Midbrain (tissue), 1 donor: ENCODE data around the gene SRPX.
A peak's percentile ranks its signal among the peaks of the same experiment; 100 is the strongest.

Experiments used
- DNase-seq: peaks from one replicate; lab custom pipeline; 2025; lab: John Stamatoyannopoulos, UW

SRPX gene

DNA sequence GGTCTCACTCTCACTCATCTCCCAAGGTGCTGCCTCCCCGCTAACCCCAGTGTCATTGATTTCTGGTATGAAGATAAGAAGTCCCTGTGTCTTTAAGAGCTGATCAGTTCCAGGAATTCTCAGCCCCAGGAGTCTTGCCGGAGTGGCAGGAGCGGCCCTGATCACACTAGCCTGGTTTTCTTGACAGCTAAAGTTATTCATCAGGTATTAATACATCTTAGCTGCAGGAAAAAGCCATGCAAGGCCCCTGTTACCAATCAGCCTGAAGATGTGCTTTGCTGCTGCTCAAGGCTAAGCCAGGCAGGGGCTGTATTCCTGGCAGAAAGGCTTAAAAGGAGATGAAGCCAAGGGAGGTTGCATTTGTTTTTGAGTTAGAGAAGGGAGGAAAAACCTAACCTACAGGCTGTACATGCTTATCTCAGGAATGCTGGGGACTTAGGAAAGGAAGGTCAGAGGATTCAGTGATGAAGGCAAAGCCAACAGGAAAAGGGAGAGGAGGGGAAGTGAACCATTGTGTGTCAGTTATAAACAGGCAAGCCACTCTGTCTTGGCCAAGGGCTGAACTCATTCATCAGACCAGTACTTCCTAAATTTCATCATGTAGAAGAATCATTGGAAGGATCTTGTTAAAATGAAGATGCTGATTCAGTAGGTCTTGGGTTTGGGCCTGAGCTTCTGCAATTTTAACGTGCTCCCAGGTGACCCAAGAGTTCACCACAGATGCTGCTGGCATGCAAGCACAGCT is 8.6 kb downstream of the SRPX start:
- no peak for DNase-seq

- DNase-seq, result peak; percentile 38
Measured at GRCh38 chrX:38206542-38206941, 14.1 kb downstream of the SRPX start.

DNA sequence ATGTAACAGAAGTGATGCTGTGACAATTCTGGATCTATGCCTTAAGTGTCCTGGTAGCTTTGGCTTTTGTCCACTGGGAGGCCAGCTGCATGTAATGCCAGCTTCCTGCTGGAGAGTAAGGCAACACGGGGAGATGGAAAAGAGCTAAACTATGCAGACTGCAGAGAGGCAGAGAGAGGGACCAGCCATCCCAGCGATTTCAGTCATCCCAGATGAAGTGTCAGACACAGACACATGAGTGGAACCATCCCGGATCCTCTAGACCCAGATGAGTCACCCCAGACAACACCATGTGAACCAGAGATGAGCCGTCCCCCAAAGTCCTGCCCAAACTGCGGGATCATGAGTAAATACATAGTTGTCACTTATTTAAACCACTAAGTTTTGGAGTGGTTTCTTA is 14.6 kb downstream of the SRPX start:
- no peak for DNase-seq

DNA sequence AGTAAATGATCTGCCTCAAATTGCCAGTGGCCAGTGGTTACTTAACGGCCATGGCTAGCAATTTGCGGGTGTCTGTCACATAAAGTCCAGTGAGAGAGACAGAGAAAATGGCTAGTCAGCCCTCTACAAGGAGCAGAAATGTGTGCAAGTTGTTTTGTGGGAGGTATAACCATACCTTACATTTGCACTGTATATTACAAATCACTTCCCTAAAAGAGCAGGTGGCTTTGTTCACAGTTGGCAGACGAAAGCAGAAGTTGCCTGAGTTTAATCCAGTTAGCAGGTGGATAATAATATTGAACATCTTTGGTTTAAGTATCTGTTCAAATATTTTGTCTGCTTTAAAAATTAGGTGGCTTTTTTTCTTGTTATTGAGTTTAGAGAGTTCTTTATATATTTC is 15.6 kb downstream of the SRPX start:
- DNase-seq, result no peak

DNA sequence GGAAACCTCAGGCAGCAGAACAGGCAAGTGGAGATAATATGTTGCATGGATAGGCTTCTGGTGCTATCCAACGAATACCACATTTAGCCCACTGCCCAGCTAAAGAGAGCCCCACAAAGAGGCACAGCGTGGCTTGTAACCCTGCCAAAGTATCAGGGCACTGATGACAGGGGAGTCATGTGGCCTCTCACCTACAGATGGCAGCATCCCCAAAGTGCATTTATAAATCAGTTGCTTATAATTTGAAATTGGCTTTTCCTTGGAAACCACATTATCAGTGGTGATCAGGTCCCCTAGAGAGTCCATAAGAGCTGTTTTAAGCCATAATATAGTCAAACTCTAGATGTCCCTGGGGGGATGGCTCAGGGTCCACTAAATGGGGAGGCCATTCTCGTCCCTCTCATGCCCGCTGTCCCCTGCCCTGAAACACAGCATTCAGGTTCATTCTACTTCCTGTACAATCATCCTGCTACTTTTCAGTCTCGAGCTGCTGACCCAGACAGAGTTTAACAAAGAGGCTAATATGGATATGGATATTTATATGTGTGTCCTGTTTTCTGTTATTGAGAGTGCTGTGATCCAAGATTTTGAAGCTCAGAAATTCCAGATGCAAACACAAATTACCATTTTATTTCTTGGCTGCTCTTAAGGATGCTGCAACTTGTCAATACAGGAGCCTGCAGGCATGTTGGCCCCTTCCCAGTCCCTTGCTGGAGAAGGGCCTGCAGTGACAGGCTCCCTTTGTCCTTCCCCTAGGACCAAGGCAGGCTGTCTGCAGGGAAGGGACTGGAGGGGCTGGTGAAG is 28.5 kb downstream of the SRPX start:
- DNase-seq, result no peak

DNA sequence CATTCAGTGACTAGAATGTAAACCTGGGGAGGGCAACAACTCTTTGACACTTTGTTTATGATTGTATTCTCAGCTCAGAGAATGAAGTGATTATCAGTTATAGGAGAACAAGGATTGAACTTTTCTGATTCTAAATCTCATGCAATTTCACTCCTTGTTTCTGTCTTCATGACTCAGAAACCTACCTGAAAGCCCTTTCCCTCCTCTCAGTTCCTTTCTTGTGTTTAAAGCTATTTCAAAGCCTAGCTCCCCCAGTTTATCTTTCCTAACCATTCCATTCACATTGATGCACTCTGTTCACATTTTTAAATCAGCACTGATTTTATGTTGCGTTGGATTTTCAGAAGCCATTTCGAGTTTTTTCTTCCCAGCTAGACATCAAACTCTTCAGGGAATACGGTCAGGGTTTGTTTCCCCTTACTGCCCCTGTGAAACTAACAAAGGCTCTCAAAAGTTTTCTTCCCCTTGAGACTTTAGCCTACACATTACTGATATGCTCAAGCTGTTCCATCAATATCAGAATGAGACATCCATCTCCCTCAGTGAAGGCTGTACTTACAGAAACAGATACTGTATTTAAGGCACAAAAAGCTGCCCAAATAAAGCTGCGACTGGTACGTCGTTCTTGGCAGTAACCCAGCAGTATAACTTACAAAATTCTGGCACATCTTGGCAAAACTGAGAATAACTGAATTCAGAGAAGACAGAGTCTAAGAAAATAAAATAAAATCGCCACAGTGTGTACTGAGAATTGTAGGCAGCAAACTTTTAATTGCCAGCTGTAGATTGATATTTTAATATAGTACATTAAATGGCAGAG is 31.0 kb downstream of the SRPX start:
- no peak for DNase-seq

- DNase-seq, result no peak
Measured at GRCh38 chrX:38183596-38183995, 37.1 kb downstream of the SRPX start.

DNA sequence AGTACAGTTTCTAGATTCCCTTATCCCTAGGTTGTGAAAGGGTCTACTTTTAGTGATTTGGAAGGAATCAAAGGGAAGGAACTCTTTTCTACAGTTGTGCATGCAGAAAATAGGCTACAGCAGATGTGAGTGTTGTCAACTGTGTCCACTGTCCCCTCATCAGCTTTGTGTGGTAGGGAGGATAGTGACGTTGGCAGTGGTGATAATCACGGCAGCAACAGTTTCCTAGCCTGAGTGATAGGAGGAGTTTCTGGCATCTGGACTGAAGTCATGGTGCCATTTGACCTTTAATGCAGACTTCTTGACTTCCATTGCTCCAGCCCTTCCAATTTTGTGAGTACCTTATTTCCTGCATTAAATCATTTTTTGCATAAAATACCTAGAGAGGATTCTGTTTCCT is 39.3 kb downstream of the SRPX start:
- DNase-seq, result no peak

DNA sequence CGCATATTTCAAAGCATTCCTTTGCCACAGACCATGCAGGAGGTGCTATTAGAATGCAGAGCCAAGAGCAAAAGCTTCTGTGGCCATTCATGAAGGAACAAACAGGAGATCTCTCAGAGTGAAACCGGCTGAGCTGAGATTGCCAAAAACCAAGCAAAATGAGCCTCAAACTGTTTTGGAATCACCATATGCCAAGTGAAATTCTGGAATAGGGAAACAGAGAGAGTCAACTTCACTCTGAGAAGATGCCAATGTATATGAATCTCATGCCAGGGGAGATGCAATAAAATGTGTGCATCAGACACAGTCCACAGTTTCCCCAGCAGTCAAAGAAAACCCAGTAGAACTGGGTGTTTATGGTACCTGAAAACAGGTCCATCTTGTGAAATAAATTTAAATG is 42.3 kb downstream of the SRPX start:
- DNase-seq, result no peak

GRCh38 chrX:38175139-38175538 is 45.5 kb downstream of the SRPX start:
- DNase-seq, result no peak

DNA sequence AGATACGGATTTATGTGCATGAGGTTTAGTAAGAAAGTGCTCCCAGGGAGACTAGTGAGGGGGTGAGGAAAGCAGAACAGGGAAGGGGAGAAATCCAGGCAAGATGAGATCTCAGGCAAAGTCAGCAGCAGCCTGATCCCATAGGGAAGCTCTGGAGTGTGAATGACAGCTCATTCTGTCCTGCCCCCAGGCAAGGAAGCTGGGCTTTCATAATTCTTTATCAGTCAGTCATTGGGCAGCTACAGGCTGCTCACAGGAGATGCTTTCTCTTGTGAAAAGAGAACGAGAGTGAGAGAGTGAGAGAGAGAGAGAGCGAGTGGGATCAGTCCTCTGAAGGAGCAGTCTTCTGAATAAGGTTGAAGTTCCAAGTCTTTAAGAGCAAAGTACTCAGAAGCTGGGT is 48.1 kb downstream of the SRPX start:
- no peak for DNase-seq

DNA sequence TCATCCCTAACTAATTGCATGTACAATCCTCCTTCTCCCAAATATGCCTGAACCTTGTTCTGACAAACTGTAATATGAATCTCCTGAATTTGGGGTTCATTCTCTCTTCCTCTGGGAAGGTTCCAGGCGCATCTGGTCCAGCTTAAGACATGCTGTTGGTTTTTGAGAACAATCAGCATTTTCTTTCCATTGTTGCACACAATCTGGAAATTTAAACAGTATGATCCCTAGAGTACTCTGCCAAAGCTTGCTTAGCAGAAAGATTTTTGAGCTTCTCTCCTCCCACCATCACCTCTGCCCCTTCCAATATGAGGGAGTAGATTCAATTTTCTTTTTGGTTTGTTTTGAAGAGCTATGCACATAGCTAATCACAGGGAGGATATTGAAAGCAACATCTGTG is 50.1 kb downstream of the SRPX start:
- DNase-seq, result no peak

GRCh38 chrX:38166478-38167083 is 54.1 kb downstream of the SRPX start:
- peak; percentile 4 for DNase-seq

DNA sequence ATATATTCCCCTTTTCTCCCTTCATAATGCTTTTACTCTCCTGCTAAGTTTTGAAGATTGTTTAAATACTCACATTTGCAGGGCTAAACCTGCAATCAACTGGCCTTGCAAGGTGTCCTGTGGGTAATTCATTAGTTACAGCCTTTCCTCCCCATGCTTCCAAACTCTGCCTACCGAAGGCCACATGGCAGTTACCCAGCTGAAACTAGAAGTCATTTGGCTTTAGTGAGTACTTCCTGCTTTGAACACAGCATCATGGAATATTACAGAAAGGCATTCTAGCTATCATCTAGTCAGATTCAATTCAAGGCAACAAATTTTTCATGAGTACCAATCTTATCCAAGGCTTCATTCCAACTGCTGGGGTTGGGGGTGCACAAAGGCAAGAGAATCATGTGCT is 55.6 kb downstream of the SRPX start:
- DNase-seq, result no peak

GRCh38 chrX:38163193-38163592 is 57.5 kb downstream of the SRPX start:
- DNase-seq, result no peak

DNA sequence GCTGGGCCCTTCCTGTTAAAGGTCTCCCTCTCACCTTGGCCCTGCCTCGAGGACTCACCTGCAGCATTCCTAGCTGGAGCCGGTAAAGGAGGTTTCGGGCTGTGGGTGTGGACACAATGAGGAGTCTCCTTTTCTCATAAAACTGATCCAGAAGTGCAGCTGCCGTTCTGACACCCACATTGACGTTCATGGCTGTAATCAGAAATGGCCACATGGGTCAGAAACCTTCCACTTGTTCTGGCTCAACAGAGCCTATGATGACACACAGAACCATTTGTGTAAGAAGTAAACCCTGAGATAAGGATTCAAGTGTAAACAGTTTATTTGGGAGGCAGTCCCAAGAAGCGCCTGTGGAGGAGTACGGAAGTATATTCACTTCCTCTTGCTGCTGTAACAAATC is 63.8 kb downstream of the SRPX start:
- no peak for DNase-seq

GRCh38 chrX:38154818-38155217 is 65.9 kb downstream of the SRPX start:
- no peak for DNase-seq

DNA sequence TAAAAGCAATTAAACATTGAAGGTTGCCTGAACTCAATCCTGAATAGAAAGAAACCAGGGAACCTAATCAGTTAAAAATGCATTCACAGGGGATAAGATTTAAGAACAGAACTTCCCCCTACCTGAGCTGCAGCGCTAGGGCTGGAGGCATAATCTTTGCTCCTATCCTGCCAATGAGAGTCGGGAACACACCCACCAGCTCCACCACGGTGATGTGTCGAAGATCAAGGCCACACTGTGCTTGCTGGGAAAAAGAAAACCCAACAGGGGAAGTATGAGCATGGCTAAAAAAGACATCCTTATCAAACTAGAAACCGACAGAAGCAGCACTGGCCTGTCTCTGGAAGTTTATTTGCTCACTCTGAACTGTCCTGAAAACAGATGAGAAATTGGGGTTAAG is 66.3 kb downstream of the SRPX start:
- no peak for DNase-seq

DNA sequence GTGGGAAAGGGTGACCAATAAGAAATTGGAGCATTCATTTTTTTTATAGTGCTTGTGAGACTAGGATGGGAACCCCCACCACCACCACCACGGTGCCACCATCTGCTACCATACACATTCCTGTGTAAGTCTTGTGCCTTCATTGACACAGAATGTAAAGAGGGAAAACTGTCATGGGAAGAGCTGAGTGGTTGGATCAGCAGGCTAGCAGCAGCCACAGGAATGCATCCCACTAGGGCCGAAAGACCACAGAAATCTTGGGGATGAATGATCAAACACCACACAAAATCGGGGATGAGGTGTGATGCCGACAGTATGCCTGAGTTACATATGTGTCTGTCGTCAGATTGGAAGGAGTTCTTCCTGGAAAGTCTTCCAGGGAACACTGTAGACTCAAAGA is 69.2 kb downstream of the SRPX start:
- no peak for DNase-seq

DNA sequence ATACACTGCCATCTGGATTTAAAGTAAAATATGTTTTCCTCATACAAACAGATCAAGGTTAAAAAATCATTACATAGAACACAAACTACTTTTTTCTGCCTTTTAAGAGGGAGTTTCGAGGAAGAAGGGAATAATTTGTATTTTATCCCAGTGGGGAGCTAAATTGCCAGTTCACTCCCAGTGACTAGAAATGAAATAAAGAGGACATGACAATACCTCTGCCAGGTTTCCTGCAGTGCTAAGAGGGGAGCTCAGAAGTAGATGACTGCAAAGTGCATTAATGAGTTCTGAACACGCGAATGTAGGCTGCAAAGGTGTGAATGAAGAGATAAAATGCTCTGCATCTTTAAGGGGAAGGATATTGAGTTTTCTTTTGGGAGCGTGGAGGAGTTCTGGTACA is 69.7 kb downstream of the SRPX start:
- no peak for DNase-seq

DNA sequence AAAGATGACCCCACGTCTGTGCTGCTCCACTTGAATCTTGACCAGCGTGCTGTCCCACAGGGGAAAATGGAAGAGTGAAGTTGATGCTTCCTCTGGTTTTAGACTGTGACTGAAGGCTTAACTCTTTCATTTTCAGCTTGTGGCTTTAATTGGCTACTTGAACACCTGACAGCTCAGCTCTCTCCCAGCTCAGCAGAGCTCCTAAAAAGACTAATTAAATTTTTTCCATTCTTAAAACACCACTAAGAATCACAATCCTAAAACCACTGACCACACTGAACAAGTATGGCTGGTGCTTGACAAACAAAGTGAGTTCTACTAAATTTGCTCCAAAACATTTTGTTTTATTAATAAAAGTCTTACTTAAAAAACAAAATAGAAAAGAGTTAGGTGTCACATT is 71.7 kb downstream of the SRPX start:
- no peak for DNase-seq

- DNase-seq, result no peak
Measured at GRCh38 chrX:38142610-38143009, 78.1 kb downstream of the SRPX start.
